HG03565 (cell line): ENCODE results near the gene IGSF8.

ENCODE experiments used
- ATAC-seq: cut with Tn5 transposase; IDR thresholded peaks from one replicate; pipeline ENCODE4 v1.9.1; 2021; ENCODE audit warnings: mild to moderate bottlenecking, moderate library complexity; ENCODE audit not compliant: unreplicated experiment

Gene IGSF8

GRCh38 chr1:160089883-160090282 lies 8.5 kb downstream of the IGSF8 start:
- no peak for ATAC-seq

- ATAC-seq = no peak
Observed at GRCh38 chr1:160087118-160087662, 11.2 kb downstream of the IGSF8 start.

- no peak for ATAC-seq
Observed at GRCh38 chr1:160086456-160086892, 11.9 kb downstream of the IGSF8 start.

GRCh38 chr1:160085686-160086455 lies 12.5 kb downstream of the IGSF8 start:
- no peak for ATAC-seq

GRCh38 chr1:160084771-160085321 lies 13.6 kb downstream of the IGSF8 start:
- no peak for ATAC-seq

- no peak for ATAC-seq
Observed at GRCh38 chr1:160083968-160084770, 14.2 kb downstream of the IGSF8 start.

- ATAC-seq = no peak
Observed at GRCh38 chr1:160082926-160083325, 15.5 kb downstream of the IGSF8 start.

GRCh38 chr1:160082487-160082886 lies 15.9 kb downstream of the IGSF8 start:
- no peak for ATAC-seq

- ATAC-seq = no peak
Observed at GRCh38 chr1:160081261-160081936, 17.0 kb downstream of the IGSF8 start, which contains the start of gene KCNJ9. KCNJ9 (plus strand) TSS chr1:160081538; CDS start chr1:160084031, 2,493 bp downstream.

GRCh38 chr1:160080381-160081100 lies 17.9 kb downstream of the IGSF8 start:
- no peak for ATAC-seq

- no peak for ATAC-seq
Observed at GRCh38 chr1:160079448-160079847, 19.0 kb downstream of the IGSF8 start.

- peak; percentile 70 for ATAC-seq
Observed at GRCh38 chr1:160078512-160079195, 19.8 kb downstream of the IGSF8 start.

GRCh38 chr1:160077486-160077885 lies 20.9 kb downstream of the IGSF8 start:
- ATAC-seq = no peak

- no peak for ATAC-seq
Observed at GRCh38 chr1:160076295-160076694, 22.1 kb downstream of the IGSF8 start.

- ATAC-seq = no peak
Observed at GRCh38 chr1:160075836-160076235, 22.6 kb downstream of the IGSF8 start.

- no peak for ATAC-seq
Observed at GRCh38 chr1:160074865-160075264, 23.6 kb downstream of the IGSF8 start.

- ATAC-seq = no peak
Observed at GRCh38 chr1:160071289-160071688, 27.1 kb downstream of the IGSF8 start.

GRCh38 chr1:160070243-160071163 lies 27.9 kb downstream of the IGSF8 start:
- no peak for ATAC-seq
